Loucy (cell line): ENCODE results near the gene HLA-DOA.

ENCODE experiments used
- CTCF ChIP-seq: fragments of 200-600 bp; sonication (generic); conservative IDR thresholded peaks from 2 replicates; pipeline ENCODE4 v1.5.1; 2014; ENCODE audit warnings: mild to moderate bottlenecking, antibody characterized with exemption, low read length
- EZH2phosphoT487 ChIP-seq: fragments of 200-600 bp; IDR thresholded peaks from 2 replicates; pipeline ENCODE4 v1.6.1; 2018; ENCODE audit warnings: antibody characterized with exemption, mild to moderate bottlenecking, moderate library complexity, borderline replicate concordance

- TF ChIP-seq CTCF (no peak), EZH2phosphoT487 (no peak)
Observed at GRCh38 chr6:32976334-32977069, 32.9 kb downstream of the HLA-DOA start.
